GM18909 (cell line): ENCODE measurements around the gene SLC16A2.

Source experiments
- ATAC-seq: cut with Tn5 transposase; IDR thresholded peaks from one replicate; pipeline ENCODE4 v1.9.1; 2021; ENCODE audit warnings: mild to moderate bottlenecking; ENCODE audit not compliant: unreplicated experiment, poor library complexity

SLC16A2 gene

DNA sequence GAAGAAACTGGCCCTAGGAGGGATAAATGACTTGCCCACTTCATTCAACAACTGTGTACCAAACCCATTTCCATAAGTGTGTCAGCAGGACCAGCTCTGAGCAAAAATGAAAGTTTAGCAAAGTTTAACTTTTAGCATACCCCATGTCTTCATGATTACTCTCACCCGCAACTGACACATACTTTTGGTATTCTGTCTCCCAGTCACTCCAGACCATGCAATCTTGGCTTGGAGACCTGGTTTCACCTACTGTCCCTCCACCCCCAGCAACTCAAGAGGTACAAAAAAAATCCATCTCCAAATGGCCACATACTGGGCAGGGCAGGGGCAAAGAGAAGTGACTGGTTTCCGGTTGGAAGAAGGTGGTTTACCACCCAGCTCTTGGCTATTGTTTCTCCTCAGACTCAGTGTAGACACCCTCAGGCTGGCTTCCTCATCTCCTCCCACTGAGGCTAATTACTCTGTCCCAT, 113.3 kb downstream of the SLC16A2 start:
- ATAC-seq: peak; percentile 44

- no peak for ATAC-seq
Measured at GRCh38 chrX:74535086-74535407, 113.8 kb downstream of the SLC16A2 start.

- peak; percentile 34 for ATAC-seq
Measured at GRCh38 chrX:74535408-74536151, 114.3 kb downstream of the SLC16A2 start.

DNA sequence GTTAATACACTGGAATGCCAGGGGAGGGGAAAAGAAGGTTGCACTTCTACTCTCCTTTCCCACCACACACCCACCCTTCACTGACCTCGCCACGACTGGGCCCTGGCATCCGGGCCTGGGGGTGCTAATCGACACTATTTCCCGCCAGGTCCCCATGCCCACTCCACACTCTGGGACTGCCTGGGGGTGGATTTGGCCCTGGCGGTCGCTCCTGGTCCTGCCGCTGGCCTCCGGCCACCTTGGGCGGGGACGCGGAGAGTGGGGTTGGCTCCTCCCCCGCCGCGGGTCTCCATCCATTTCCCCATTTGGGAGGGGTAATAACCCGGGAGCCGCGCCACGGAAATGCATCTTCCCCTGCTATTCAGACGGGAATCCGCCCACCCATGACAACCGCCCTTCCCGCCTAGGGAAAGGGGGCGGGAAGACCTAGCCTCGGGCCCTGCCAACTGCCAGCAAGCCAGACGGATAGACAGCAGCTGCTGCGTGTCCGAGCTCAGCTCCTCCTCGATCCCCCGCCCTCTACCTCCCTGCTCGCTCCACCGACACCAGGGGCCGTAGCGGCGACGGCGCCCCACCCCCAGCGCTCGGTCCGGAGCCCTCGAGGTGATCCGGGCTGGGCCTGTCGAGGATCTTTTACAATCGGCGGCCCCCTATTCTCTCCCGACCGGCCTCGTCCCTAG, 115.0 kb downstream of the SLC16A2 start:
- peak; percentile 63 for ATAC-seq

- peak; percentile 28 for ATAC-seq
Measured at GRCh38 chrX:74536832-74537371, 115.6 kb downstream of the SLC16A2 start.

DNA sequence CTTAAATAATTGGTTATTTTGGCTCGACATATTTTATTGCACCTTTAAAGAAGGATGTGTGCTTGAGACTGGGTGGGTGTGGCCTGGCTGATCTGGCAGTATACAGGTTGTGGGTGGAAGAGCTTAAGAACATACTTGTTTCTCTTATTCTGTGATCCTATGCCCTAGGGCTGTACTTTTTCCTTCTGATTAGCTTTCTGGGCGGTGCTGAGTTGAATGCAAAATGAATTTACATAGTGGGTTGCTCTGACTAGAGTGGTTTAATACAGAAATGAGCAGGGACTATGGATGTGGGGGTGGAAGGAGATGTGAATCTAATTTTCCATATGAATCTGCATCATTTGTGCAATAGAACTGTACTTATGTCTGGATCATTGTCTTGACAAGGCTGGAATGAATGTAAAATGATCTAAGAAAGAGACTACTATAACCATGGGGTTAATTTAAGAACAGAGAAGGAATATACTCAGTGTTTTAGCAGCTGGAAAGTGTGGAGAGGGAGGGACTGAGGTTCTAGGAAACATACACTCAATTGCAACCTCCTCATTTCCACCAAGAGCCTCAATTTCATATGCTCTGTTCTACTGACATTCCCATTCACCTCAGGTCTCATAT, 119.4 kb downstream of the SLC16A2 start:
- no peak for ATAC-seq

- ATAC-seq: no peak
Measured at GRCh38 chrX:74545880-74546523, 124.7 kb downstream of the SLC16A2 start.

GRCh38 chrX:74546984-74547383, 125.7 kb downstream of the SLC16A2 start:
- no peak for ATAC-seq

- peak; percentile 87 for ATAC-seq
Measured at GRCh38 chrX:74550295-74550802, 129.1 kb downstream of the SLC16A2 start.

DNA sequence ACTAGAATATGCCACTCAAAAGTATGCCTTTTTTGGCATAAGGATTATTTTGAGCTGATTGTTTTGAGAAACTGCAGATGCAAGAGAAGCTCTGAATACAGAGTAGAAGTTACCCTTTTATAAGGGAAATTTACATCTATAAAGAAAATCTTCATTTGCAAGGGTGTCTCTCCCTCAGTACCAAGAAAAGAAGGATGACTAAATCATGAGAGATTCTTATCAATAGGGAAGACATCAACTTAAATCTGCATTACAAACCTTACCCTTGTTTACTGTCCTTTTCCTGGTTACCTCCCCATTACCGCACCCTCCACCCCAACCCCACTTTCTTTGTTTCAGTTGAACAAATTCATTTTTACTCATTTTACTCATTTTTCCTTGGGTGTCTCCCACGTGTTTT, 130.6 kb downstream of the SLC16A2 start:
- ATAC-seq: no peak

DNA sequence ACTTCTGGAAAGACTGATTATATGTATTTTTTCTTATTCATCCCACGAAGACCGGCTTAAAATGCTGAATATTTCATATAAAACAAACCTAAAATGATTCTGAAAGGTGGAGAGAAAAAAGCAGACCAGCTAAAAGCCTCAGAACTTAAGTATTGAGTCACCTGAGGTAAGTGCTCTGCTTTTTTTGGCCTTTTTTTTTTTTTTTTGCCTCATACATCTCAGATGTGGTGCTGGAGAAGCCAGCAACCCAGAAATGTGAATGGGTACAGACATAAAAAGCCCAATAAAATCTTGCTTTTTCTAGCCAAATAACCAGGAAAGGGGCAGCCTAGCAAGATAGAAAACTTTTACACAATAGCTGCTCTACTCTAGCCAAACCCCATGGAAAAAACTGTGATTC, 136.1 kb downstream of the SLC16A2 start:
- no peak for ATAC-seq

DNA sequence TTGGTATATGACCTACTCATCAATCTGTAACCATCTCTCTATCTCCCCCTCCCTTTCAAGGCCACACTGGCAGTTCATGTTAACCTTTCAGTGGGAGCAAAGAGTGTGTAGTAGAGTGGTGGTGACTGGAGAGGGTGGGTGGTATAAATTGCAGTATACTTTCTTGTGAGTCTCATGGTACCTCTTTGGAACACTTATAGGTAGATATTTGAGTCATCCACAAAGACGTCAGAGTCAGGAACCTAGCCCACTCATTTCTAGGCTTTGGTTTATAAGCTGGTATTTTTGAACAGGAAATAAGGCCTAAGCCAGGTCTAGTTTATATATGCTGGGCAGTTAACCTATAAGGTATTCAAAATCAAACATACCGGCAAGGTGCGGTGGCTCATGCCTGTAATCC, 156.8 kb downstream of the SLC16A2 start:
- peak; percentile 47 for ATAC-seq

GRCh38 chrX:74579597-74580198, 158.4 kb downstream of the SLC16A2 start:
- ATAC-seq: no peak
